Keratinocyte (primary cell): ENCODE results near the gene NEURL4. TPM values are rescaled to one million over a fixed set of nuclear protein-coding genes. Genes with fewer than 3 reads are reported as not detected.

Source experiments
- DNase-seq: peaks from one replicate; pipeline ENCODE4 v3.0.0-alpha.2; 2011; ENCODE audit warnings: low read depth, missing footprints, low spot score
- FAIRE-seq: peaks from 2 replicates; lab custom pipeline; 2011; peaks lifted over from hg19 to GRCh38; lab: Jason Lieb, UNC
- H2AFZ ChIP-seq: 2 replicates; pipeline ENCODE4 v1.6.0; 2012; ENCODE audit warnings: low read length, control low read depth, inconsistent platforms; ENCODE audit not compliant: control insufficient read depth
- H3K27ac ChIP-seq: 2 replicates; pipeline ENCODE4 v1.5.1; 2011; ENCODE audit warnings: low read length; ENCODE audit not compliant: control insufficient read depth, insufficient read depth
- H3K27me3 ChIP-seq: 3 replicates; pipeline ENCODE4 v1.6.0; 2011; ENCODE audit warnings: low read length; ENCODE audit not compliant: control insufficient read depth, insufficient read depth; ENCODE audit errors: extremely low read depth
- H3K36me3 ChIP-seq, 2 experiments: 2 replicates in 1 of 2; 3 replicates in 1 of 2; pipeline ENCODE4 v1.5.1; 2011; ENCODE audit warnings: low read length in 2 of 2, mild to moderate bottlenecking in 1 of 2; ENCODE audit not compliant: control insufficient read depth in 2 of 2, insufficient read depth in 2 of 2; ENCODE audit errors: extremely low read depth in 1 of 2
- H3K4me1 ChIP-seq: 3 replicates; pipeline ENCODE4 v1.5.1; 2011; ENCODE audit warnings: low read length; ENCODE audit not compliant: control insufficient read depth, insufficient read depth; ENCODE audit errors: extremely low read depth
- H3K4me2 ChIP-seq: 3 replicates; pipeline ENCODE4 v1.6.0; 2011; ENCODE audit warnings: low read depth, low read length; ENCODE audit not compliant: control insufficient read depth, insufficient read depth; ENCODE audit errors: extremely low read depth
- H3K4me3 ChIP-seq, 3 experiments: fragments of 200-600 bp in 1 of 3; sonication (generic) in 1 of 3; 2 replicates in 2 of 3; 3 replicates in 1 of 3; pipeline ENCODE4 v1.5.1; 2011 to 2016; ENCODE audit warnings: low read length in 3 of 3, mild to moderate bottlenecking in 3 of 3, control low read depth in 2 of 3, inconsistent platforms in 1 of 3, low read depth in 1 of 3, mixed read lengths in 1 of 3, mixed run types in 1 of 3, moderate library complexity in 1 of 3; ENCODE audit not compliant: control insufficient read depth in 2 of 3, insufficient read depth in 2 of 3; ENCODE audit errors: extremely low read depth in 1 of 3
- H3K79me2 ChIP-seq: 2 replicates; pipeline ENCODE4 v1.6.0; 2012; ENCODE audit warnings: low read length; ENCODE audit not compliant: control insufficient read depth, insufficient read depth
- H3K9ac ChIP-seq: 3 replicates; pipeline ENCODE4 v1.6.0; 2011; ENCODE audit warnings: low read length; ENCODE audit not compliant: control insufficient read depth, insufficient read depth; ENCODE audit errors: extremely low read depth
- H3K9me1 ChIP-seq: 3 replicates; pipeline ENCODE4 v1.6.0; 2011; ENCODE audit warnings: low read length; ENCODE audit not compliant: control insufficient read depth, insufficient read depth; ENCODE audit errors: extremely low read depth
- H3K9me3 ChIP-seq: 2 replicates; pipeline ENCODE4 v1.5.1; 2012; ENCODE audit warnings: low read depth, low read length; ENCODE audit not compliant: control insufficient read depth
- H4K20me1 ChIP-seq: 3 replicates; pipeline ENCODE4 v1.6.0; 2011; ENCODE audit warnings: low read length; ENCODE audit not compliant: control insufficient read depth, insufficient read depth; ENCODE audit errors: extremely low read depth
- EZH2 ChIP-seq: IDR thresholded peaks from one replicate; pipeline ENCODE4 v1.6.1; 2012; ENCODE audit warnings: inconsistent platforms, mild to moderate bottlenecking, low read length, moderate library complexity
- dilution Hi-C: fragments of 300-500 bp; cut with MboI; formaldehyde crosslinking; loops from one replicate; pipeline ENCODE4 v1.7.0; 2020; ENCODE audit warnings: low sequenced_read_pairs; ENCODE audit not compliant: extremely low pct_ligation_motif_present
- polyA plus RNA-seq, 5 experiments: library from polyadenylated mRNA; depleted of rRNA in 3 of 5; stranded (reverse) in 3 of 5; stranded (forward) in 1 of 5; unstranded in 1 of 5; fragments of >200 nt; gene quantifications; 1 replicate in 1 of 5; 2 replicates in 3 of 5; 3 replicates in 1 of 5; pipeline versions ENCODE4 v1.2.1 to v1.2.3, GENCODE V29; 2011 to 2012; ENCODE audit warnings: missing spikeins in 2 of 5, low read depth in 1 of 5, low replicate concordance in 1 of 5
- TF ChIP-seq, protein P1 (sequence below), 3 experiments: IDR thresholded peaks in 1 of 3; conservative IDR thresholded peaks in 1 of 3; optimal IDR thresholded peaks in 1 of 3; 2 replicates in 2 of 3; 3 replicates in 1 of 3; pipeline versions ENCODE3 to v1.5.1; 2011; ENCODE audit warnings: low read length in 3 of 3, mild to moderate bottlenecking in 3 of 3, moderate library complexity in 2 of 3, control low read depth in 1 of 3, inconsistent platforms in 1 of 3; ENCODE audit not compliant: insufficient read depth in 2 of 3; ENCODE audit errors: extremely low read depth in 1 of 3

The NEURL4 gene
- polyA plus RNA-seq, 1 donor (not counting 4 experiments of a cell fraction or from before 2014, with no cell fraction given): 11.3 TPM

DNA sequence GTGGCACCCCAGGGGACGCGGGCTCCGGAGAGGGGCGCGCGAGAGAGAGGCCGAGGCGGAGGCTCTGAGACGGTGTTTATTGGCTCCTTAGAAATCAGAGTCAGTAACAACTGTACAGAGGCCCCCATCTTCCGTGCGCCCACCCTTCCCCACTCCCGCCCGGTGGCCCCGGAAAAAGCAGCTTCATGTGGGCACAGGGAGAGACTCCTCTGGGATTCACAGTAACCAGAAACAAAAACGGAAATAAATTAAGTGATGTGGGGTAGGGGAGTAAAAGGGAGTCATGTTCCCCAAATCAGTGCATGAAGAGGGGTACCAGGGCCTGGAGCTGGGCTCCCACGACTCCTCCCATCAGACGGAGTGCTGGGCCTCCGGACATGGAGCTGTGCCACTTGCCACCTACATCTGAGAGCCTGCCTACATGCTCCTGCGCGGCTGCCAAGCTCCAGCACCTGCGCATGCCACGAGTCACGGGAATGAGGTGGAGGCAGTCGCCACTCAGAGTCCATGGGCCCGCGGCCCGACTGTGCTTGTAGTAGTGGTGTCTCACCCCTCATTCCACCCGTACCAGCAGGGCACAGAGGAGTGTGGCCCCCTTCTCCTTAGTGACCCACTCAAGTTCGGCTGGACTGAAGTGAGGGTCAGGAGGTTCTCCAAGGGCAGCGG, 13.4 kb downstream of the NEURL4 start:
- dilution Hi-C loops: no loop called here
- peaks cover 34 to 63% of the 10 kb centered on the region in 2 experiments for H3K36me3 ChIP-seq
- H3K4me2 ChIP-seq: peak overlapping the region; percentile 88
- no peak for TF ChIP-seq EZH2
- TF ChIP-seq, protein P1, sequence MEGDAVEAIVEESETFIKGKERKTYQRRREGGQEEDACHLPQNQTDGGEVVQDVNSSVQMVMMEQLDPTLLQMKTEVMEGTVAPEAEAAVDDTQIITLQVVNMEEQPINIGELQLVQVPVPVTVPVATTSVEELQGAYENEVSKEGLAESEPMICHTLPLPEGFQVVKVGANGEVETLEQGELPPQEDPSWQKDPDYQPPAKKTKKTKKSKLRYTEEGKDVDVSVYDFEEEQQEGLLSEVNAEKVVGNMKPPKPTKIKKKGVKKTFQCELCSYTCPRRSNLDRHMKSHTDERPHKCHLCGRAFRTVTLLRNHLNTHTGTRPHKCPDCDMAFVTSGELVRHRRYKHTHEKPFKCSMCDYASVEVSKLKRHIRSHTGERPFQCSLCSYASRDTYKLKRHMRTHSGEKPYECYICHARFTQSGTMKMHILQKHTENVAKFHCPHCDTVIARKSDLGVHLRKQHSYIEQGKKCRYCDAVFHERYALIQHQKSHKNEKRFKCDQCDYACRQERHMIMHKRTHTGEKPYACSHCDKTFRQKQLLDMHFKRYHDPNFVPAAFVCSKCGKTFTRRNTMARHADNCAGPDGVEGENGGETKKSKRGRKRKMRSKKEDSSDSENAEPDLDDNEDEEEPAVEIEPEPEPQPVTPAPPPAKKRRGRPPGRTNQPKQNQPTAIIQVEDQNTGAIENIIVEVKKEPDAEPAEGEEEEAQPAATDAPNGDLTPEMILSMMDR (optimal IDR thresholded peaks at IDR 0.05 in 1 of 3, IDR thresholded peaks at IDR 0.05 in 1 of 3, conservative IDR thresholded peaks at IDR 0.05 in 1 of 3; ENCODE audit: extremely low read depth in 1 of 3, insufficient read depth in 2 of 3, low read length in 3 of 3): no peak
- H3K9ac ChIP-seq: peak overlapping the region; percentile 77
- no peaks in the 10 kb centered on the region for H3K9me3 ChIP-seq
- peak overlapping the region; percentile 73 to 92 (median 79) for H3K4me3 ChIP-seq
- peaks cover 30% of the 10 kb centered on the region for H3K79me2 ChIP-seq
- no peak for DNase-seq
- FAIRE-seq: no peak
- H3K4me1 ChIP-seq: peaks cover 29% of the 10 kb centered on the region
- H3K27me3 ChIP-seq: no peaks in the 10 kb centered on the region
- H2AFZ ChIP-seq: peak overlapping the region; percentile 12
- H3K9me1 ChIP-seq: peaks cover 8% of the 10 kb centered on the region
- peaks cover 27% of the 10 kb centered on the region for H4K20me1 ChIP-seq
- peak overlapping the region; percentile 53 for H3K27ac ChIP-seq

- H3K36me3 ChIP-seq: peaks cover 37 to 64% of the 10 kb centered on the region in 2 experiments
- peak within 1 kb of the TSS; percentile 88 for H3K4me2 ChIP-seq
- TF ChIP-seq EZH2: no peak
- TF ChIP-seq, protein P1 (optimal IDR thresholded peaks at IDR 0.05 in 1 of 3, IDR thresholded peaks at IDR 0.05 in 1 of 3, conservative IDR thresholded peaks at IDR 0.05 in 1 of 3; ENCODE audit: extremely low read depth in 1 of 3, insufficient read depth in 2 of 3, low read length in 3 of 3): no peak
- H3K9ac ChIP-seq: peak within 1 kb of the TSS; percentile 77
- dilution Hi-C loops: no loop called here
- peak within 1 kb of the TSS; percentile 53 for H3K27ac ChIP-seq
- H3K9me1 ChIP-seq: peaks cover 8% of the 10 kb centered on the region
- peaks cover 34% of the 10 kb centered on the region for H4K20me1 ChIP-seq
- H3K9me3 ChIP-seq: no peaks in the 10 kb centered on the region
- peak within 1 kb of the TSS; percentile 73 to 92 (median 79) for H3K4me3 ChIP-seq
- peak; percentile 9 for FAIRE-seq
- peaks cover 36% of the 10 kb centered on the region for H3K4me1 ChIP-seq
- no peaks in the 10 kb centered on the region for H3K27me3 ChIP-seq
- no peak for DNase-seq
- H3K79me2 ChIP-seq: peaks cover 37% of the 10 kb centered on the region
- peak within 1 kb of the TSS; percentile 12 for H2AFZ ChIP-seq
Measured at GRCh38 chr17:7314719-7315569, 14.2 kb downstream of the NEURL4 start, which contains the start of gene GPS2. TSS of gene GPS2 (minus strand) at chr17:7315360. CDS start at chr17:7315052, 308 bp downstream.
